ENCODE measurements around the gene LETM1.

- TF ChIP-seq CTCF (conservative IDR thresholded peaks at IDR 0.05; ENCODE audit: low read length) (no peak), EZH2phosphoT487 (IDR thresholded peaks at IDR 0.05; ENCODE audit: borderline replicate concordance, low read depth, low read length) (no peak)
These were observed 47.6 kb downstream of the LETM1 start for GRCh38 chr4:1808396-1808795.

All from OCI-LY7 (cell line).